ENCODE data around the gene KIF12.

GRCh38 chr9:114046237-114046755 is 52.8 kb downstream of the KIF12 start:
- TF ChIP-seq HMG20A (CRISPR knock-in tag; IDR thresholded peaks at IDR 0.05; ENCODE audit: borderline replicate concordance): no peak
- no peak for TF ChIP-seq CTCF (CRISPR knock-in tag; IDR thresholded peaks at IDR 0.05)
- no peak for TF ChIP-seq EHMT2 (IDR thresholded peaks at IDR 0.05; ENCODE audit: borderline replicate concordance, low read depth, low read length)
- TF ChIP-seq ETV6 (CRISPR knock-in tag; conservative IDR thresholded peaks at IDR 0.05): no peak
- TF ChIP-seq NR1H2 (CRISPR knock-in tag; IDR thresholded peaks at IDR 0.05; ENCODE audit: borderline replicate concordance, low read depth): no peak
- TF ChIP-seq NFATC3 (CRISPR knock-in tag; IDR thresholded peaks at IDR 0.05): no peak
- TF ChIP-seq BCL6 (CRISPR knock-in tag; IDR thresholded peaks at IDR 0.05): no peak
- no peak for TF ChIP-seq RAD21 (CRISPR knock-in tag; IDR thresholded peaks at IDR 0.05)
- TF ChIP-seq KLF13 (CRISPR knock-in tag; IDR thresholded peaks at IDR 0.05): no peak
- TF ChIP-seq SP2 (CRISPR knock-in tag; IDR thresholded peaks at IDR 0.05): no peak
- TF ChIP-seq BHLHE40 (IDR thresholded peaks at IDR 0.05; ENCODE audit: low read length): no peak
- no peak for TF ChIP-seq TAF1 (CRISPR knock-in tag; IDR thresholded peaks at IDR 0.05)
